ENCODE measurements around the gene TENM4.

Gene TENM4

DNA sequence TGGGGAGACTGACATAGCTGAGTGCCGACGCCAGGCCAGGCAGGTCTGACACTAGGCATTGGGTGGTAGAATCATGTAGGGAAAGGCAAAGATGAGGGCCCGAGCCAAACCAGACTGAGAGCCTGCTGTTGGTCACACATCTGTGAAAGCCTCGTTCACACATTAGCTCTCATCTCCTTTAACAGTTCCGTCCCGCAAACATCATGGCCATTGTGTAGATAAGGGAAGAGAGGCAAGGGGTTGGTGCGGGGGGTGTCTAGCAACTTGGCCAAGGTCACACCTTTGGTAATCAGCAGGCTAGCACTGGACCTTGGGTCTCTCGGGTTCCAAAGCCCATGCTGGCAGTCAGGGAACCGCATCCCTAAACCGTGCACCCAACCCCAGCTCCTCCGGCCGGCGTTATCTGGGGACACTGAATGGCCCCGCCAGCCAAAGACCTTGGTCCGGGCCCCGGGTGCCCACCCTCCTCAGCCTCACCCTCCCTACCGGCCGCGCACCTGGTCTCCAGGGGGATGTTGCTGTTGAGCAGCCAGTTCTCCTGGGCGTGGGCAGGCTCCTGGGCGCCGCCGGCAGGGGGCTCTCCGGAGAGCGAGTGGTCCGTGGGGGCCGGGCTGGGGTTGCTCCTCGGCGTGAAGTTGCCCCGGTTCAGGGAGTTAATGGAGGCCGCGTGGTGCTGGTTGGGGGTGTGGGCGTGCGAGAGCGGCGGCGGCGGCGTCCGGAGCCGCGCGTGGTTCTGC, 537.9 kb downstream of the TENM4 start:
- Histone ChIP-seq H3K27me3 (ENCODE audit: control insufficient read depth in 3 of 3, insufficient read depth in 3 of 3, low read depth in 1 of 3, low read length in 3 of 3) (no peaks in the 10 kb centered on the region), H2AFZ (ENCODE audit: low read length) (no peak overlapping the region), H3K27ac (replicated peaks; ENCODE audit: low read length) (no peak overlapping the region), H3K23ac (ENCODE audit: low read depth, low read length, poor library complexity) (no peak overlapping the region), H3K4me3 (ENCODE audit: low read length in 2 of 2) (peak overlapping the region in 1 of 2 donors; percentile 54), H4K91ac (ENCODE audit: low read depth, low read length, poor library complexity) (no peak overlapping the region), H2BK5ac (ENCODE audit: low read length) (no peak overlapping the region), H3K79me1 (ENCODE audit: low read depth, low read length) (no peaks in the 10 kb centered on the region), H3K4me1 (ENCODE audit: control insufficient read depth in 2 of 2, insufficient read depth in 1 of 2, low read depth in 1 of 2, low read length in 2 of 2) (no peaks in the 10 kb centered on the region), H2AK5ac (ENCODE audit: low read depth, low read length) (no peak overlapping the region), H3K4me2 (ENCODE audit: insufficient read depth, low read length, poor library complexity, severe bottlenecking) (no peak overlapping the region), H3K14ac (ENCODE audit: low read length) (no peak overlapping the region), H3K9me3 (replicated peaks in 1 of 2; ENCODE audit: control insufficient read depth in 2 of 2, insufficient read depth in 1 of 2, low read depth in 1 of 2, low read length in 2 of 2) (no peaks in the 10 kb centered on the region), H3K4ac (ENCODE audit: low read length) (no peak overlapping the region), H2BK15ac (ENCODE audit: low read length) (no peak overlapping the region), H3K36me3 (replicated peaks in 1 of 2; ENCODE audit: control insufficient read depth in 2 of 2, insufficient read depth in 2 of 2, low read length in 2 of 2) (peaks cover 0 to 3% of the 10 kb centered on the region in 2 donors), H4K8ac (ENCODE audit: low read depth, low read length) (no peak overlapping the region), H2BK120ac (ENCODE audit: low read depth, low read length) (no peak overlapping the region), H2BK12ac (ENCODE audit: low read length) (no peak overlapping the region), H3K9ac (ENCODE audit: low read depth, low read length, poor library complexity) (no peak overlapping the region), H3K18ac (ENCODE audit: low read length) (no peak overlapping the region)
- no CpG with 5 or more reads among the region's 43 CpGs for WGBS, 2 donors (ENCODE audit: extremely low coverage in 2 of 2, insufficient read length in 2 of 2, insufficient replicate concordance in 1 of 2)
- no peak for DNase-seq (ENCODE audit: low spot score)

DNA sequence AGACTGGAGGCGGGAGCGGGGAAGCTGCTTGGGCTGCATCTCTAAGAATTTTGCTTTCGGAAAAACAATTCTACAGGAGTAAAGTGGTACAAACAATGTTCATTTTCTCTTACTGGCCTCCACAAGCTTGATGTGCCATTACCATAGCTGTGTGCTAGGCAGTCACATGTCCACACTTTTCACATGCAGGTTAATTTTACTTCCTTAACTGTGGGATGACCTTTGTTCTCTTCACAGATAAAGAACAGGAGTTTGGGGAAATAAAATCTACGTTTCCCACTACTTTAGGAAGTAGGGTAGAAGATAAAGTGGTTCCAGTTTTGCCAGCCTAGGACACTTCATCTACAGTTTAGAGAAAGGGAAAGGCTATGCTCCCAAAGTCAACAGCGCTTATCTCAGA, 539.0 kb downstream of the TENM4 start:
- DNase-seq (ENCODE audit: low spot score) = no peak

DNA sequence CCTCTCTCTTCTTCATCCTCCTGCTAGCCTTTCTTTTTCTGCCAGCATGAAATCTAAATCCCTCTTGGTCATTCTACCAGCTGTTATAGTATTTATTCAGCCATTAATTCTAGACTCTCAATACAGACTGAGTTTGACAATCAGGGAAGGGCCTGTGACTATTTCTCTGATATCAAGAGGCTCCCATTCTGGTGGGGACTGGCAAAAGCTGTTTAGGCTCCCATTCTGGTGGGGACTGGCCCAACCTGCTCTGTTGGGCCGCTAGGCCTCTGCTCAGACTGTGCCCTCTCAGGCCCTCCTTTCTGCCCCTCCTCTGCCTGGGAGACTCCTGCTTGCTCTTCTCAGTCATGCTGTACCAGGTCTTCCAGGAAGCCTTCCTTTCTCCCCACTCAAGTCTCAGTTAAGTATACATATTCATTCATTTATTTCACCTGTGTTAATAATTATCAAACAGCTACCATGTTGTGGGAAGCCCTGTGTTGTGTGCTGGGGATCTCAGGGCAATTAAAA, 542.5 kb downstream of the TENM4 start:
- no peak overlapping the region for H2AFZ ChIP-seq (ENCODE audit: low read length)
- H3K4ac ChIP-seq (ENCODE audit: low read length) = no peak overlapping the region
- H3K27me3 ChIP-seq (ENCODE audit: control insufficient read depth in 3 of 3, insufficient read depth in 3 of 3, low read depth in 1 of 3, low read length in 3 of 3) = no peaks in the 10 kb centered on the region

More for the DNA sequence above, 539.0 kb downstream of the TENM4 start:
- H3K27me3 ChIP-seq (ENCODE audit: control insufficient read depth in 3 of 3, insufficient read depth in 3 of 3, low read depth in 1 of 3, low read length in 3 of 3) = no peaks in the 10 kb centered on the region
- no peak overlapping the region for H3K23ac ChIP-seq (ENCODE audit: low read depth, low read length, poor library complexity)
- no peak overlapping the region for H4K8ac ChIP-seq (ENCODE audit: low read depth, low read length)
- H3K27ac ChIP-seq (replicated peaks; ENCODE audit: low read length) = no peak overlapping the region
- no peak overlapping the region for H2BK15ac ChIP-seq (ENCODE audit: low read length)
- no peak overlapping the region for H2AK5ac ChIP-seq (ENCODE audit: low read depth, low read length)
- H3K4me3 ChIP-seq (ENCODE audit: low read length in 2 of 2) = no peak overlapping the region
- H2BK12ac ChIP-seq (ENCODE audit: low read length) = no peak overlapping the region
- peaks cover 0 to 3% of the 10 kb centered on the region in 2 donors for H3K36me3 ChIP-seq (replicated peaks in 1 of 2; ENCODE audit: control insufficient read depth in 2 of 2, insufficient read depth in 2 of 2, low read length in 2 of 2)
- no peaks in the 10 kb centered on the region for H3K9me3 ChIP-seq (replicated peaks in 1 of 2; ENCODE audit: control insufficient read depth in 2 of 2, insufficient read depth in 1 of 2, low read depth in 1 of 2, low read length in 2 of 2)
- no peak overlapping the region for H2AFZ ChIP-seq (ENCODE audit: low read length)
- H3K9ac ChIP-seq (ENCODE audit: low read depth, low read length, poor library complexity) = no peak overlapping the region
- no peak overlapping the region for H2BK120ac ChIP-seq (ENCODE audit: low read depth, low read length)
- no peak overlapping the region for H3K4me2 ChIP-seq (ENCODE audit: insufficient read depth, low read length, poor library complexity, severe bottlenecking)
- WGBS, 2 donors (ENCODE audit: extremely low coverage in 2 of 2, insufficient read length in 2 of 2, insufficient replicate concordance in 1 of 2) = no CpG with 5 or more reads among the region's 5 CpGs
- no peak overlapping the region for H4K91ac ChIP-seq (ENCODE audit: low read depth, low read length, poor library complexity)
- H3K4ac ChIP-seq (ENCODE audit: low read length) = no peak overlapping the region
- no peak overlapping the region for H3K14ac ChIP-seq (ENCODE audit: low read length)
- H3K4me1 ChIP-seq (ENCODE audit: control insufficient read depth in 2 of 2, insufficient read depth in 1 of 2, low read depth in 1 of 2, low read length in 2 of 2) = no peaks in the 10 kb centered on the region
- H2BK5ac ChIP-seq (ENCODE audit: low read length) = no peak overlapping the region
- H3K79me1 ChIP-seq (ENCODE audit: low read depth, low read length) = no peaks in the 10 kb centered on the region
- no peak overlapping the region for H3K18ac ChIP-seq (ENCODE audit: low read length)

DNA sequence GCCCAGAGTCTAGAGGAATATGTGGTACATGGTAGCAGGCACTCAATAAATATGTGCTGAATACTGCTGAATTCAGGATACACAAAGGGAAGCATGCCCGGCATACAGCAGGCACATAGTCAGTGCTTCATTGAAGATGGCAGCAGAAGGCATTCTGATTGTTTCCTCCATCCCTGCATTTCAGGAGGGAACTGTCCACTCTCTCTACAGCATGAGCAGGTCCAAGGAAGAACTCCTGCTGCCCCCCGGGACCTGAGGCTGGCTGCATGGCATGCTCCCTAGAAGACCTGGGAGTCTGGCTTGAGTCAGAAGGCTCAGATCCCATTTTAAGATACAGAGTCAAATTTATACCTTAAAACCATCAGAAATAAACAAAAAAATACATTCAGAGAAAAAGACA, 546.8 kb downstream of the TENM4 start:
- Histone ChIP-seq H3K4me1 (ENCODE audit: control insufficient read depth in 2 of 2, insufficient read depth in 1 of 2, low read depth in 1 of 2, low read length in 2 of 2) (no peaks in the 10 kb centered on the region), H2AFZ (ENCODE audit: low read length) (no peak overlapping the region), H2BK120ac (ENCODE audit: low read depth, low read length) (no peak overlapping the region), H2BK12ac (ENCODE audit: low read length) (no peak overlapping the region), H4K8ac (ENCODE audit: low read depth, low read length) (no peak overlapping the region), H3K4me3 (ENCODE audit: low read length in 2 of 2) (no peak overlapping the region), H3K9me3 (replicated peaks in 1 of 2; ENCODE audit: control insufficient read depth in 2 of 2, insufficient read depth in 1 of 2, low read depth in 1 of 2, low read length in 2 of 2) (no peaks in the 10 kb centered on the region), H2BK5ac (ENCODE audit: low read length) (no peak overlapping the region), H3K23ac (ENCODE audit: low read depth, low read length, poor library complexity) (no peak overlapping the region), H3K18ac (ENCODE audit: low read length) (no peak overlapping the region), H3K4me2 (ENCODE audit: insufficient read depth, low read length, poor library complexity, severe bottlenecking) (no peak overlapping the region), H3K36me3 (replicated peaks in 1 of 2; ENCODE audit: control insufficient read depth in 2 of 2, insufficient read depth in 2 of 2, low read length in 2 of 2) (peaks cover 2 to 6% of the 10 kb centered on the region in 2 donors), H3K27ac (replicated peaks; ENCODE audit: low read length) (no peak overlapping the region), H3K4ac (ENCODE audit: low read length) (no peak overlapping the region), H2AK5ac (ENCODE audit: low read depth, low read length) (no peak overlapping the region), H3K14ac (ENCODE audit: low read length) (no peak overlapping the region), H3K9ac (ENCODE audit: low read depth, low read length, poor library complexity) (no peak overlapping the region), H3K79me1 (ENCODE audit: low read depth, low read length) (peaks cover 3% of the 10 kb centered on the region), H3K27me3 (ENCODE audit: control insufficient read depth in 3 of 3, insufficient read depth in 3 of 3, low read depth in 1 of 3, low read length in 3 of 3) (no peaks in the 10 kb centered on the region), H2BK15ac (ENCODE audit: low read length) (no peak overlapping the region), H4K91ac (ENCODE audit: low read depth, low read length, poor library complexity) (no peak overlapping the region)
- no peak for DNase-seq (ENCODE audit: low spot score)
- WGBS, 2 donors (ENCODE audit: extremely low coverage in 2 of 2, insufficient read length in 2 of 2, insufficient replicate concordance in 1 of 2) = no CpG with 5 or more reads among the region's 2 CpGs

More for the DNA sequence above, 542.5 kb downstream of the TENM4 start:
- no peak overlapping the region for H3K4me3 ChIP-seq (ENCODE audit: low read length in 2 of 2)
- no peak overlapping the region for H2BK120ac ChIP-seq (ENCODE audit: low read depth, low read length)
- H3K79me1 ChIP-seq (ENCODE audit: low read depth, low read length) = no peaks in the 10 kb centered on the region
- no peak overlapping the region for H3K14ac ChIP-seq (ENCODE audit: low read length)
- peaks cover 0 to 3% of the 10 kb centered on the region in 2 donors for H3K36me3 ChIP-seq (replicated peaks in 1 of 2; ENCODE audit: control insufficient read depth in 2 of 2, insufficient read depth in 2 of 2, low read length in 2 of 2)
- no peak overlapping the region for H3K4me2 ChIP-seq (ENCODE audit: insufficient read depth, low read length, poor library complexity, severe bottlenecking)
- DNase-seq (ENCODE audit: low spot score) = no peak
- no peak overlapping the region for H3K27ac ChIP-seq (replicated peaks; ENCODE audit: low read length)
- H3K9me3 ChIP-seq (replicated peaks in 1 of 2; ENCODE audit: control insufficient read depth in 2 of 2, insufficient read depth in 1 of 2, low read depth in 1 of 2, low read length in 2 of 2) = no peaks in the 10 kb centered on the region
- H2BK15ac ChIP-seq (ENCODE audit: low read length) = no peak overlapping the region
- H4K91ac ChIP-seq (ENCODE audit: low read depth, low read length, poor library complexity) = no peak overlapping the region
- no peak overlapping the region for H3K9ac ChIP-seq (ENCODE audit: low read depth, low read length, poor library complexity)
- H2AK5ac ChIP-seq (ENCODE audit: low read depth, low read length) = no peak overlapping the region
- H3K18ac ChIP-seq (ENCODE audit: low read length) = no peak overlapping the region
- H3K23ac ChIP-seq (ENCODE audit: low read depth, low read length, poor library complexity) = no peak overlapping the region
- WGBS, 2 donors (ENCODE audit: extremely low coverage in 2 of 2, insufficient read length in 2 of 2, insufficient replicate concordance in 1 of 2) = no CpG with 5 or more reads among the region's 1 CpG
- H3K4me1 ChIP-seq (ENCODE audit: control insufficient read depth in 2 of 2, insufficient read depth in 1 of 2, low read depth in 1 of 2, low read length in 2 of 2) = no peaks in the 10 kb centered on the region
- no peak overlapping the region for H4K8ac ChIP-seq (ENCODE audit: low read depth, low read length)
- H2BK12ac ChIP-seq (ENCODE audit: low read length) = no peak overlapping the region
- H2BK5ac ChIP-seq (ENCODE audit: low read length) = no peak overlapping the region
